ENCODE measurements around the gene RIPK3.

RIPK3 gene

GRCh38 chr14:24308342-24309124, 31.3 kb downstream of the RIPK3 start:
- H3K36me3 ChIP-seq (ENCODE audit: insufficient read depth, low read length) = peaks cover 37% of the 10 kb centered on the region
- no peak overlapping the region for H3K27ac ChIP-seq (ENCODE audit: low read depth, low read length)
- H3K4me1 ChIP-seq (ENCODE audit: insufficient read depth, low read length) = peaks cover 26% of the 10 kb centered on the region
- H3K9me3 ChIP-seq (ENCODE audit: low read length) = no peaks in the 10 kb centered on the region
- H3K9ac ChIP-seq (ENCODE audit: low read length) = no peak overlapping the region
- no peak overlapping the region for H3K4me3 ChIP-seq (ENCODE audit: low read depth in 1 of 2, low read length in 2 of 2)
- no peaks in the 10 kb centered on the region for H3K27me3 ChIP-seq (ENCODE audit: control insufficient read depth in 1 of 2, insufficient read depth in 2 of 2, low read length in 2 of 2)

DNA sequence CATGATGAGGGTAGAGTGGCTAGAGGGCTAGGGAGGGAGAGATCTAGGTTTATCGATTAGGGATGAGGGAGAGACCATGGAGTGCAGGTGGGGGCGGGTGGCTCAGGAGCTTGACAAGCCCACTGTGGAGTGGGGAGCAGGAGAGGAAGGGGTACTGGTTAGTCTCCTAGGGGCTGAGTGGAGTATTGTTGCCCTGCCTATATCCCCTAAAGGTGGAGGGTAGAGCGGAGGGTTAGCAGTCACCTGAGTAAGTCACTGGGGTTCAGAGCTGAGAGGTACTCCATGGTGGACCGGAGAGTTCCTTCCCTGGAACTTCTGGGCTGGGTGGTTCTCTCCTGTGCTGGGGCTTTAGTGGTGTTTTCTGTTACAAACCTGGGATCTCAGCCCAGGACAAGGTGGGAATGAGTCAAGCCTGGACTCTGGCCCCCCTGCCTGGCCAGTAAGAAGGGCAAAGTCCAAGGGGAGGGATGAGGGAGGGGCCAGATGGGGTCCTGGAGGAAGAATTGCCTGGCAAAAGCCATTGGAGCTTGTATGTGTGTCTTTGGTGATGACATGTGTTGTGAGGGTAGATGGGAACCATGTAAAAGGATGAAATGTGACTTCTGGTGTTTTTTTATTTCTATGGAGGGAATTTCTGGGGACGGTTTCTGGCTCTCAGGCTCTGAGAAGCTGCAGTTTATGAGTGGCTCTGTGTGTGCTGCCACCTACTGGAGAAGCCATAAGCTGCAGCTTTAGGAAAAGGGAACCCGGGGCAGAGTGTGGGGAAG, 32.0 kb downstream of the RIPK3 start, which contains the start of gene CIDEB:
CIDEB (minus strand) TSS at position 403 of the 767 bp plus-strand sequence; CDS start at position 284, 119 bp downstream.
- Histone ChIP-seq H3K9ac (ENCODE audit: low read length) (no peak within 1 kb of the TSS), H3K27me3 (ENCODE audit: control insufficient read depth in 1 of 2, insufficient read depth in 2 of 2, low read length in 2 of 2) (no peaks in the 10 kb centered on the region), H3K4me1 (ENCODE audit: insufficient read depth, low read length) (peaks cover 26% of the 10 kb centered on the region), H3K36me3 (ENCODE audit: insufficient read depth, low read length) (peaks cover 45% of the 10 kb centered on the region), H3K27ac (ENCODE audit: low read depth, low read length) (no peak within 1 kb of the TSS), H3K4me3 (ENCODE audit: low read depth in 1 of 2, low read length in 2 of 2) (no peak within 1 kb of the TSS), H3K9me3 (ENCODE audit: low read length) (no peaks in the 10 kb centered on the region)

DNA sequence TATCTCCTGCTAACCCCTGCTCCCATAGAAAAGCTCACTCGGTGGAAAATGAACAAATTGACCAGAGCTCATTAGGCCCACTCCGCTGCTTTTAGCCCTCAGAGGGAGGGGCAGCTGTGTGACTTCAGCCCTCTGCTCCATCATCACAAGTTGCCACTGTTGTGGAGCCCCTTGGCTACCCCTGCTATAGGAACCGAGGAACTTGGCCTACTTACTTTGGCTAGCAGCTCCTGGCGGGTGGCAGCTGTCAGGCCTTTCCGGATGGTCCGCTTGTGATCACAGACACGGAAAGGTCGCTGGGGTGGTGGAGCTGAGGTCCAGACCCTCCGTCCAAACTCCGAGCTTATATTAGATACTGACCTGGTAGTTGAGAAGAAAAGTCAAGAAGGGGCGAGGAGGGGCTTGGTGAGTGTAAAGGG, 32.6 kb downstream of the RIPK3 start:
- peaks cover 51% of the 10 kb centered on the region for H3K36me3 ChIP-seq (ENCODE audit: insufficient read depth, low read length)
- peaks cover 20% of the 10 kb centered on the region for H3K4me1 ChIP-seq (ENCODE audit: insufficient read depth, low read length)
- H3K27ac ChIP-seq (ENCODE audit: low read depth, low read length) = no peak overlapping the region
- no peaks in the 10 kb centered on the region for H3K9me3 ChIP-seq (ENCODE audit: low read length)
- H3K4me3 ChIP-seq (ENCODE audit: low read depth in 1 of 2, low read length in 2 of 2) = no peak overlapping the region
- H3K27me3 ChIP-seq (ENCODE audit: control insufficient read depth in 1 of 2, insufficient read depth in 2 of 2, low read length in 2 of 2) = no peaks in the 10 kb centered on the region
- H3K9ac ChIP-seq (ENCODE audit: low read length) = no peak overlapping the region

GRCh38 chr14:24304019-24304387, 35.8 kb downstream of the RIPK3 start:
- no peak overlapping the region for H3K9ac ChIP-seq (ENCODE audit: low read length)
- peaks cover 63% of the 10 kb centered on the region for H3K36me3 ChIP-seq (ENCODE audit: insufficient read depth, low read length)
- no peak overlapping the region for H3K4me3 ChIP-seq (ENCODE audit: low read depth in 1 of 2, low read length in 2 of 2)
- no peaks in the 10 kb centered on the region for H3K9me3 ChIP-seq (ENCODE audit: low read length)
- H3K4me1 ChIP-seq (ENCODE audit: insufficient read depth, low read length) = peaks cover 11% of the 10 kb centered on the region
- no peaks in the 10 kb centered on the region for H3K27me3 ChIP-seq (ENCODE audit: control insufficient read depth in 1 of 2, insufficient read depth in 2 of 2, low read length in 2 of 2)
- H3K27ac ChIP-seq (ENCODE audit: low read depth, low read length) = no peak overlapping the region

- Histone ChIP-seq H3K9ac (ENCODE audit: low read length) (peak overlapping the region; percentile 60), H3K36me3 (ENCODE audit: insufficient read depth, low read length) (peaks cover 54% of the 10 kb centered on the region), H3K27ac (ENCODE audit: low read depth, low read length) (peak overlapping the region; percentile 97), H3K9me3 (ENCODE audit: low read length) (no peaks in the 10 kb centered on the region), H3K4me1 (ENCODE audit: insufficient read depth, low read length) (peaks cover 22% of the 10 kb centered on the region), H3K4me3 (ENCODE audit: low read depth in 1 of 2, low read length in 2 of 2) (peak overlapping the region; percentile 91 to 97), H3K27me3 (ENCODE audit: control insufficient read depth in 1 of 2, insufficient read depth in 2 of 2, low read length in 2 of 2) (no peaks in the 10 kb centered on the region)
These were observed 39.3 kb downstream of the RIPK3 start for GRCh38 chr14:24300326-24300980.

DNA sequence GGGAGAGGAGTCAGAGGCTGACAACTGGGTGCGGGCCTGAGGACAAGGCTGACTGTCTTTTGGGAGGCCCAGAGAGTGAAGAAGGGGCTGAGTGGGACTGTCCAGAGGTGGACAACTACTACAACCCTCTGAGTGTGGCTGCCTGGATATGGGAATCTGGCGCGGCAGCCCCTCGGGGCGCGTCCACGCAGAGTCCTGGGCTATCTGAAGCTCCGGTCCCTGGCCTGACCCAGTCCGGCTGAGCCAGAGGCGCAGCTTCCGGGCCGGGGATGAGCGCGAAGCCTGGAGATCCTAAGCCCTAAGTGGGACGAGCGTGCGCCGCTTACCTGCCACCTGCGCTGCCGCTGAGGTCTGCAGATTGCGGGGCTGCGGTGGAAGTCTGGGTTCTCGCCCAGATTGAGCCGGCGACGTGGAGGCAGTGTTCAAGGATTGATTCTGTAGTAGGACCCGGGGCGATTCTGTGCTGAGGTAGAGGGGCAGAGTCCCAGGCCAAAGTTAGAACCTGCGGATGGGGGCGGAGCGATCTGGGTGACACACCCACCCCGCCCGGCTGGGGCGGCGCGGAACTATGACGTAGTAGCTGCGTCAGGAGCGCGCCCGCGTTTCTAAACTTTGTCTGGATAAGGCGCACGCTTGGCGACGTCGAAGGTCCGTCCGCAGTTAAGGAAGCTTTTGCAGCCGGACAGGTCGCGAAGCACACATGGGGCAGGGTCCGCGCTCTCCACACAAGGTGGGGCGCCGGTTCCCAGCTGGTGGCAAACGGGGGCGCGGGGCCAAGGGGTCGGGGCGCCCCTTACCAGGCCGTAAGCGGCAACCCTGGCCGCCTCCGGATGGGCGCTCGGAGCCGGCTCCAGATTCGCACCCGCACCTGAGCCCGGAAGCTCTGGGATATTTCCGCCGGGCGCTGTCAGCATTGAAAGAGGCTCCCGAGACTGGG, 40.3 kb downstream of the RIPK3 start, which contains the start of the genes DHRS1 and NOP9:
DHRS1 (minus strand) TSS at position 526 of the 937 bp plus-strand sequence. CDS start 674 bp downstream, outside the sequence.
NOP9 (plus strand) TSS at position 596 of the 937 bp plus-strand sequence; CDS start at position 701, 105 bp downstream.
- peak within 1 kb of the TSS; percentile 97 for H3K27ac ChIP-seq (ENCODE audit: low read depth, low read length)
- H3K36me3 ChIP-seq (ENCODE audit: insufficient read depth, low read length) = peaks cover 49% of the 10 kb centered on the region
- H3K27me3 ChIP-seq (ENCODE audit: control insufficient read depth in 1 of 2, insufficient read depth in 2 of 2, low read length in 2 of 2) = no peaks in the 10 kb centered on the region
- no peaks in the 10 kb centered on the region for H3K9me3 ChIP-seq (ENCODE audit: low read length)
- H3K4me3 ChIP-seq (ENCODE audit: low read depth in 1 of 2, low read length in 2 of 2) = peak within 1 kb of the TSS; percentile 91 to 97
- peak within 1 kb of the TSS; percentile 92 for H3K9ac ChIP-seq (ENCODE audit: low read length)
- peaks cover 22% of the 10 kb centered on the region for H3K4me1 ChIP-seq (ENCODE audit: insufficient read depth, low read length)

DNA sequence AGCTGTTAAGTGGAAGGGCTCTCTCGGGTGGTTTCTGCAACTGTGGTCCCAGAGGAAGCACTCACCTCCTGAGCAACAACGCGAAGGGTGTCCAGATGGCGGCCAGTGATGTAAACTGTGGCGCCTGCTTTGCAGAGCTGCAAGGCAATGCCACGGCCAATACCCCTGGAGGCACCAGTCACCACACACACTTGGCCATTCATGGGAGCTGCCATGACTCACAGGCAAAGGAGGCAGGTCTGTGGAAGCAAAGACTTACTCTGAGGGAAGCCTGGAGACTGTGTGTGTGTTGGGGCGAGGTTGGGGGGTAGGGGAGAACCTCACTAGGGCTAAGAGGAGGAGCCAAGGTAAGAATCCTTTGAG, 40.9 kb downstream of the RIPK3 start:
- Histone ChIP-seq H3K4me3 (ENCODE audit: low read depth in 1 of 2, low read length in 2 of 2) (peak overlapping the region; percentile 91 to 97), H3K9ac (ENCODE audit: low read length) (peak overlapping the region; percentile 92), H3K27me3 (ENCODE audit: control insufficient read depth in 1 of 2, insufficient read depth in 2 of 2, low read length in 2 of 2) (no peaks in the 10 kb centered on the region), H3K9me3 (ENCODE audit: low read length) (no peaks in the 10 kb centered on the region), H3K4me1 (ENCODE audit: insufficient read depth, low read length) (peaks cover 22% of the 10 kb centered on the region), H3K27ac (ENCODE audit: low read depth, low read length) (peak overlapping the region; percentile 97), H3K36me3 (ENCODE audit: insufficient read depth, low read length) (peaks cover 43% of the 10 kb centered on the region)

- no peak overlapping the region for H3K4me3 ChIP-seq (ENCODE audit: low read depth in 1 of 2, low read length in 2 of 2)
- H3K27me3 ChIP-seq (ENCODE audit: control insufficient read depth in 1 of 2, insufficient read depth in 2 of 2, low read length in 2 of 2) = no peaks in the 10 kb centered on the region
- no peak overlapping the region for H3K27ac ChIP-seq (ENCODE audit: low read depth, low read length)
- no peaks in the 10 kb centered on the region for H3K9me3 ChIP-seq (ENCODE audit: low read length)
- no peak overlapping the region for H3K9ac ChIP-seq (ENCODE audit: low read length)
- peaks cover 22% of the 10 kb centered on the region for H3K4me1 ChIP-seq (ENCODE audit: insufficient read depth, low read length)
- H3K36me3 ChIP-seq (ENCODE audit: insufficient read depth, low read length) = peaks cover 32% of the 10 kb centered on the region
These were observed 42.4 kb downstream of the RIPK3 start for GRCh38 chr14:24297190-24297964.

GRCh38 chr14:24296341-24297157, 43.2 kb downstream of the RIPK3 start:
- Histone ChIP-seq H3K27ac (ENCODE audit: low read depth, low read length) (no peak overlapping the region), H3K4me3 (ENCODE audit: low read depth in 1 of 2, low read length in 2 of 2) (no peak overlapping the region), H3K27me3 (ENCODE audit: control insufficient read depth in 1 of 2, insufficient read depth in 2 of 2, low read length in 2 of 2) (no peaks in the 10 kb centered on the region), H3K4me1 (ENCODE audit: insufficient read depth, low read length) (peaks cover 22% of the 10 kb centered on the region), H3K9ac (ENCODE audit: low read length) (no peak overlapping the region), H3K9me3 (ENCODE audit: low read length) (no peaks in the 10 kb centered on the region), H3K36me3 (ENCODE audit: insufficient read depth, low read length) (peaks cover 32% of the 10 kb centered on the region)
